ENCODE results near the gene ENTREP1.

- TF ChIP-seq CTCF (IDR thresholded peaks at IDR 0.05; ENCODE audit: low read length) (no peak), EZH2 (IDR thresholded peaks at IDR 0.05; ENCODE audit: borderline replicate concordance, low read length) (no peak)
These were observed 27.6 kb upstream of the ENTREP1 start for GRCh38 chr9:69297300-69297980.
